Stimulated activated CD4-positive, alpha-beta T cell treated with anti-CD3 and anti-CD28 coated beads, TNF-alpha, amount 100 ng/mL, for 24 hours (primary cell): ENCODE measurements around the gene FAM174B.

Experiments
- DNase-seq, 3 experiments: peaks; one replicate each; pipeline ENCODE4 v3.0.0-alpha.2; 2020; ENCODE audit warnings: low read depth in 3 of 3

The FAM174B gene

GRCh38 chr15:92601592-92602266, 53.8 kb downstream of the FAM174B start:
- no peak for DNase-seq

GRCh38 chr15:92600856-92601255, 54.7 kb downstream of the FAM174B start:
- DNase-seq: no peak

- DNase-seq: no peak
Measured at GRCh38 chr15:92599394-92599970, 56.1 kb downstream of the FAM174B start.

GRCh38 chr15:92597548-92597947, 58.0 kb downstream of the FAM174B start:
- DNase-seq: no peak

GRCh38 chr15:92596623-92597022, 59.0 kb downstream of the FAM174B start:
- DNase-seq: no peak

- DNase-seq: no peak
Measured at GRCh38 chr15:92595506-92596381, 59.8 kb downstream of the FAM174B start.

GRCh38 chr15:92591275-92591674, 64.3 kb downstream of the FAM174B start:
- no peak for DNase-seq

GRCh38 chr15:92586966-92587365, 68.6 kb downstream of the FAM174B start:
- no peak for DNase-seq

GRCh38 chr15:92586383-92586942, 69.1 kb downstream of the FAM174B start:
- DNase-seq: no peak

GRCh38 chr15:92584105-92584504, 71.5 kb downstream of the FAM174B start:
- DNase-seq: no peak

GRCh38 chr15:92583096-92584034, 72.2 kb downstream of the FAM174B start:
- DNase-seq: no peak

- no peak for DNase-seq
Measured at GRCh38 chr15:92582206-92582605, 73.4 kb downstream of the FAM174B start.

GRCh38 chr15:92580933-92581445, 74.6 kb downstream of the FAM174B start:
- no peak for DNase-seq

- DNase-seq: no peak
Measured at GRCh38 chr15:92580521-92580920, 75.1 kb downstream of the FAM174B start.

- DNase-seq: no peak
Measured at GRCh38 chr15:92579931-92580470, 75.6 kb downstream of the FAM174B start.

- no peak for DNase-seq
Measured at GRCh38 chr15:92579486-92579885, 76.1 kb downstream of the FAM174B start.

GRCh38 chr15:92578096-92578835, 77.3 kb downstream of the FAM174B start:
- no peak for DNase-seq

- DNase-seq: no peak
Measured at GRCh38 chr15:92576597-92577200, 78.9 kb downstream of the FAM174B start.

GRCh38 chr15:92574566-92574965, 81.0 kb downstream of the FAM174B start:
- no peak for DNase-seq

GRCh38 chr15:92574161-92574560, 81.4 kb downstream of the FAM174B start:
- no peak for DNase-seq
